ENCODE data around the gene MRPL45. TPM values are rescaled to one million over a fixed set of nuclear protein-coding genes. Genes with fewer than 3 reads are reported as not detected.

The MRPL45 gene
- total and polyA plus RNA-seq, 2 of the 13 experiments (the other 11 are each of a cell fraction or from before 2014, with no cell fraction given): 89.5 to 157 TPM

DNA sequence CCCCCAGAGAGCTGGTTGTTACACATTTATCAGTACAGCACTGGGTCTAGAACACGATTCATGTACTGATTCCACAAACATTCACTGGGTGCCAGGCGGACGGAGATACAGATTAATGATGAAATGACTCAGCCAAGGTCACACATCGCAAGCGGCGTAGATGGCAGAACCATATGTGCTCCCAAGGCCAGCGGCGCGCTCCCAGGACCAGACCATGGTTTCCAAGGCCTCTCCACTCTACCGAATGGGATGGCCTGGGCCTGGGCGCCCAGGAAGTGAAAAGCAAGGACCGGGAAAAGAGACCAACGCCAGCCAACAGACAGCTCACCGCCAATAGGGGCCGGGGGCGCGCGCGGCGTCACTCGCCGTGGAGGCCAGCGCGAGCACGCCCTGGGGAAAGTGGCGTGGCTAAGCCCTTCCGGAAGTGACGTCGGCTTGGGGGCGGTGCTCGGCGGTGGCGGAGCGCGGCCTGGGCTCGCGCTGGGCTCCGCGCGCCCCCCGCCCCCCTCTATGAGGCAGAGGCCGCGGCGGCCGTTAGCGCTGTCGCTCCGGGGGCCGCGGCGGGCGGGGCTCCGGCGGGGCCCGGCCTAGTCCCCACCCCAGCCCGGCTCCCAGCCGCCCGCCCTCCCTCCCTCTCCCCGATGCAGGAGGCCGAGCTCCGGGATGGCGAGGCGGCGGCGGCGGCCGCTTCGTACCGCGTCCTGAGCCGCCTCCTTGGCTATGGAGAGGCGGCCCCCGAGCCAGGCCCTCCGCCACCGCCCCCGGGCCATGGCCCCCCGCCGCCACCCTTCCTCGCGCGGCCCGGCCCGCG is 54.6 kb downstream of the MRPL45 start, which contains the start of gene SOCS7 (continued):
- peak; percentile 74; the same call in 1 of the 2 replicates for TF ChIP-seq ELF4 (CRISPR knock-in tag; IDR thresholded peaks at IDR 0.05; ENCODE audit: borderline replicate concordance)
- TF ChIP-seq, protein P1, sequence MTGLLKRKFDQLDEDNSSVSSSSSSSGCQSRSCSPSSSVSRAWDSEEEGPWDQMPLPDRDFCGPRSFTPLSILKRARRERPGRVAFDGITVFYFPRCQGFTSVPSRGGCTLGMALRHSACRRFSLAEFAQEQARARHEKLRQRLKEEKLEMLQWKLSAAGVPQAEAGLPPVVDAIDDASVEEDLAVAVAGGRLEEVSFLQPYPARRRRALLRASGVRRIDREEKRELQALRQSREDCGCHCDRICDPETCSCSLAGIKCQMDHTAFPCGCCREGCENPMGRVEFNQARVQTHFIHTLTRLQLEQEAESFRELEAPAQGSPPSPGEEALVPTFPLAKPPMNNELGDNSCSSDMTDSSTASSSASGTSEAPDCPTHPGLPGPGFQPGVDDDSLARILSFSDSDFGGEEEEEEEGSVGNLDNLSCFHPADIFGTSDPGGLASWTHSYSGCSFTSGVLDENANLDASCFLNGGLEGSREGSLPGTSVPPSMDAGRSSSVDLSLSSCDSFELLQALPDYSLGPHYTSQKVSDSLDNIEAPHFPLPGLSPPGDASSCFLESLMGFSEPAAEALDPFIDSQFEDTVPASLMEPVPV (CRISPR knock-in tag; IDR thresholded peaks at IDR 0.05): no peak; the same call in 1 of the 2 replicates
- no peak for TF ChIP-seq HMGA1 (CRISPR knock-in tag; conservative IDR thresholded peaks at IDR 0.05)
- peak in 1 of 2 experiments; percentile 45; a peak in 2 of 4 replicates for TF ChIP-seq EP300 (IDR thresholded peaks at IDR 0.05; ENCODE audit: low read depth in 2 of 2, low read length in 2 of 2)
- TF ChIP-seq EP300 (CRISPR knock-in tag; IDR thresholded peaks at IDR 0.05; ENCODE audit: borderline replicate concordance): no peak
- TF ChIP-seq, protein P2, sequence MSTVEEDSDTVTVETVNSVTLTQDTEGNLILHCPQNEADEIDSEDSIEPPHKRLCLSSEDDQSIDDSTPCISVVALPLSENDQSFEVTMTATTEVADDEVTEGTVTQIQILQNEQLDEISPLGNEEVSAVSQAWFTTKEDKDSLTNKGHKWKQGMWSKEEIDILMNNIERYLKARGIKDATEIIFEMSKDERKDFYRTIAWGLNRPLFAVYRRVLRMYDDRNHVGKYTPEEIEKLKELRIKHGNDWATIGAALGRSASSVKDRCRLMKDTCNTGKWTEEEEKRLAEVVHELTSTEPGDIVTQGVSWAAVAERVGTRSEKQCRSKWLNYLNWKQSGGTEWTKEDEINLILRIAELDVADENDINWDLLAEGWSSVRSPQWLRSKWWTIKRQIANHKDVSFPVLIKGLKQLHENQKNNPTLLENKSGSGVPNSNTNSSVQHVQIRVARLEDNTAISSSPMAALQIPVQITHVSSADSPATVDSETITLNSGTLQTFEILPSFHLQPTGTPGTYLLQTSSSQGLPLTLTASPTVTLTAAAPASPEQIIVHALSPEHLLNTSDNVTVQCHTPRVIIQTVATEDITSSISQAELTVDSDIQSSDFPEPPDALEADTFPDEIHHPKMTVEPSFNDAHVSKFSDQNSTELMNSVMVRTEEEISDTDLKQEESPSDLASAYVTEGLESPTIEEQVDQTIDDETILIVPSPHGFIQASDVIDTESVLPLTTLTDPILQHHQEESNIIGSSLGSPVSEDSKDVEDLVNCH (CRISPR knock-in tag; IDR thresholded peaks at IDR 0.05): no peak
- TF ChIP-seq, protein P3, sequence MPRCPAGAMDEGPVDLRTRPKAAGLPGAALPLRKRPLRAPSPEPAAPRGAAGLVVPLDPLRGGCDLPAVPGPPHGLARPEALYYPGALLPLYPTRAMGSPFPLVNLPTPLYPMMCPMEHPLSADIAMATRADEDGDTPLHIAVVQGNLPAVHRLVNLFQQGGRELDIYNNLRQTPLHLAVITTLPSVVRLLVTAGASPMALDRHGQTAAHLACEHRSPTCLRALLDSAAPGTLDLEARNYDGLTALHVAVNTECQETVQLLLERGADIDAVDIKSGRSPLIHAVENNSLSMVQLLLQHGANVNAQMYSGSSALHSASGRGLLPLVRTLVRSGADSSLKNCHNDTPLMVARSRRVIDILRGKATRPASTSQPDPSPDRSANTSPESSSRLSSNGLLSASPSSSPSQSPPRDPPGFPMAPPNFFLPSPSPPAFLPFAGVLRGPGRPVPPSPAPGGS (CRISPR knock-in tag; IDR thresholded peaks at IDR 0.05): no peak
- 0 out of 2 replicates have a peak, but pooled peaks have one; percentile 34 for TF ChIP-seq ZNF124 (CRISPR knock-in tag; IDR thresholded peaks at IDR 0.05)
- TF ChIP-seq MAFK (conservative IDR thresholded peaks at IDR 0.05 in 1 of 2, IDR thresholded peaks at IDR 0.05 in 1 of 2; ENCODE audit: low read length in 2 of 2): no peak
- peak; percentile 79; the same call in 1 of the 2 replicates for TF ChIP-seq FIP1L1 (IDR thresholded peaks at IDR 0.05; ENCODE audit: borderline replicate concordance, insufficient read depth, low read depth, low read length)
- TF ChIP-seq GATAD1 (CRISPR knock-in tag; IDR thresholded peaks at IDR 0.05): peak; percentile 86
- TF ChIP-seq, protein P4, sequence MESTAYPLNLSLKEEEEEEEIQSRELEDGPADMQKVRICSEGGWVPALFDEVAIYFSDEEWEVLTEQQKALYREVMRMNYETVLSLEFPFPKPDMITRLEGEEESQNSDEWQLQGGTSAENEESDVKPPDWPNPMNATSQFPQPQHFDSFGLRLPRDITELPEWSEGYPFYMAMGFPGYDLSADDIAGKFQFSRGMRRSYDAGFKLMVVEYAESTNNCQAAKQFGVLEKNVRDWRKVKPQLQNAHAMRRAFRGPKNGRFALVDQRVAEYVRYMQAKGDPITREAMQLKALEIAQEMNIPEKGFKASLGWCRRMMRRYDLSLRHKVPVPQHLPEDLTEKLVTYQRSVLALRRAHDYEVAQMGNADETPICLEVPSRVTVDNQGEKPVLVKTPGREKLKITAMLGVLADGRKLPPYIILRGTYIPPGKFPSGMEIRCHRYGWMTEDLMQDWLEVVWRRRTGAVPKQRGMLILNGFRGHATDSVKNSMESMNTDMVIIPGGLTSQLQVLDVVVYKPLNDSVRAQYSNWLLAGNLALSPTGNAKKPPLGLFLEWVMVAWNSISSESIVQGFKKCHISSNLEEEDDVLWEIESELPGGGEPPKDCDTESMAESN (CRISPR knock-in tag; conservative IDR thresholded peaks at IDR 0.05): peak; percentile 93
- 0 out of 2 replicates have a peak, but pooled peaks have one; percentile 76 for TF ChIP-seq MIER3 (CRISPR knock-in tag; IDR thresholded peaks at IDR 0.05; ENCODE audit: borderline replicate concordance)
- TF ChIP-seq, protein P5, sequence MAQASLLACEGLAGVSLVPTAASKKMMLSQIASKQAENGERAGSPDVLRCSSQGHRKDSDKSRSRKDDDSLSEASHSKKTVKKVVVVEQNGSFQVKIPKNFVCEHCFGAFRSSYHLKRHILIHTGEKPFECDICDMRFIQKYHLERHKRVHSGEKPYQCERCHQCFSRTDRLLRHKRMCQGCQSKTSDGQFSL (CRISPR knock-in tag; IDR thresholded peaks at IDR 0.05): no peak
- TF ChIP-seq ZFP62 (CRISPR knock-in tag; IDR thresholded peaks at IDR 0.05): no peak
- TF ChIP-seq ZFY (CRISPR knock-in tag; IDR thresholded peaks at IDR 0.05): peak; percentile 97
- TF ChIP-seq, protein P6, sequence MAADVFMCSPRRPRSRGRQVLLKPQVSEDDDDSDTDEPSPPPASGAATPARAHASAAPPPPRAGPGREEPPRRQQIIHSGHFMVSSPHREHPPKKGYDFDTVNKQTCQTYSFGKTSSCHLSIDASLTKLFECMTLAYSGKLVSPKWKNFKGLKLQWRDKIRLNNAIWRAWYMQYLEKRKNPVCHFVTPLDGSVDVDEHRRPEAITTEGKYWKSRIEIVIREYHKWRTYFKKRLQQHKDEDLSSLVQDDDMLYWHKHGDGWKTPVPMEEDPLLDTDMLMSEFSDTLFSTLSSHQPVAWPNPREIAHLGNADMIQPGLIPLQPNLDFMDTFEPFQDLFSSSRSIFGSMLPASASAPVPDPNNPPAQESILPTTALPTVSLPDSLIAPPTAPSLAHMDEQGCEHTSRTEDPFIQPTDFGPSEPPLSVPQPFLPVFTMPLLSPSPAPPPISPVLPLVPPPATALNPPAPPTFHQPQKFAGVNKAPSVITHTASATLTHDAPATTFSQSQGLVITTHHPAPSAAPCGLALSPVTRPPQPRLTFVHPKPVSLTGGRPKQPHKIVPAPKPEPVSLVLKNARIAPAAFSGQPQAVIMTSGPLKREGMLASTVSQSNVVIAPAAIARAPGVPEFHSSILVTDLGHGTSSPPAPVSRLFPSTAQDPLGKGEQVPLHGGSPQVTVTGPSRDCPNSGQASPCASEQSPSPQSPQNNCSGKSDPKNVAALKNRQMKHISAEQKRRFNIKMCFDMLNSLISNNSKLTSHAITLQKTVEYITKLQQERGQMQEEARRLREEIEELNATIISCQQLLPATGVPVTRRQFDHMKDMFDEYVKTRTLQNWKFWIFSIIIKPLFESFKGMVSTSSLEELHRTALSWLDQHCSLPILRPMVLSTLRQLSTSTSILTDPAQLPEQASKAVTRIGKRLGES (CRISPR knock-in tag; IDR thresholded peaks at IDR 0.05; ENCODE audit: borderline replicate concordance): peak; percentile 74; the same call in 1 of the 2 replicates
